Fibroblast of skin of right biceps (primary cell): ENCODE results near the gene DDIAS.

Source experiments
- DNase-seq: peaks from one replicate; pipeline ENCODE4 v3.0.0-alpha.2; 2013

The DDIAS gene

GRCh38 chr11:82901165-82901921 lies at the start of gene DDIAS:
TSS of gene DDIAS (plus strand) at chr11:82901736. CDS start at chr11:82914739, 13,003 bp downstream.
- peak; percentile 97 for DNase-seq

DNA sequence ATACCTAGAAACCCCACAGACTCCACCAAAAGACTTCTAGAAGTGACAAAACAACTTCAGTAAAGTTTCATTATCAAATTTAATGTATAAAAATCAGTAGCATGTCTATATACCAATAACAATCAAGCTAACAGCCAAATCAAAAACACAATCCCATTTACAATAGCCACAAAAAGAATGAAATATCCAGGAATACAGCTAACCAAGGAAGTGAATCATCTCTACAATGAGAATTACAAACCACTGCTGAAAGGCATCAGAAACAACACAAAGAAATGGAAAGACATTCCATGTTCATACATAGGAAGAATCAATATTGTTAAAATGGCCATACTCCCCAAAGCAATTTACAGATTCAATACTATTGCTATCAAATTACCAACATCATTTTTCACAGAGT lies 47.3 kb upstream of the DDIAS start:
- DNase-seq = peak; percentile 16

- DNase-seq = peak; percentile 19
These were observed 46.6 kb upstream of the DDIAS start for GRCh38 chr11:82854916-82855315.

GRCh38 chr11:82855616-82856015 lies 45.9 kb upstream of the DDIAS start:
- no peak for DNase-seq

DNA sequence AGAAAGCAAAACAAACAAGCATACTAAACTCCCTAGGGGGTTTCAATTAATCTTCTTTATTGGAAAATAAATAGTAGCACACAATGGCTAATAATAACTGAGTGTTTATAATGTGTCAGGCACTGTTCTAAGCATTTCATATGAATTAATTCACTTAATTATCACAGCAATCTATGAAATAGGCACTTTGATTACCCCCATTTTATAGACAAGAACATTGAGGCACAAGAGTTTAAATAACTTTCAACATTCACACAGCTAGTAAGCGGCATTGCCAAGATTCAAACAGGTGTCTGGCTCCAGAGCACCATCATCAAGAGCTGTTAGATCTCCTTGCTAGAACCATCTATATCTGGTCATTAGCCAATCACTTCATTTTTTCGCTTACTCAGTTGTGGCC lies 44.4 kb upstream of the DDIAS start:
- DNase-seq = no peak

- DNase-seq = peak; percentile 5
These were observed 43.4 kb upstream of the DDIAS start for GRCh38 chr11:82858133-82858532.

- DNase-seq = peak; percentile 83
These were observed 42.9 kb upstream of the DDIAS start for GRCh38 chr11:82858556-82859091.

DNA sequence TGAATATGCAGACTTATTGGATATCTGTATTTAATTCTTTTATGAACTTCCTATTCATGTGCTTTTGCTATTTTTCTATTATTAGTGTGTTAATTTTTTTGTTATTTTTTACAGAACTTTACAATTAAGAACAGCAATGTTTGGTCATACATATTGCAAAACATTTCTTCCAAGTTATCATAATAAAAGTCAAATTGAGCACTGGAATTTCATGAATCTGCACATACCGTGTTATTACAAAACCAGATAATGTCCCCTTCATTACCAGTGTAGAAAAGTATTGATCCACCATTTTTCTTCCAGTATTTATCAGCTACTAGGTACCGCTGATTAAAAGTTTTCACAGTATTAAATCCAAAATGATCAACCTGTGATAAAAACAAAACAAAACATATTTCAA lies 41.8 kb upstream of the DDIAS start:
- no peak for DNase-seq

DNA sequence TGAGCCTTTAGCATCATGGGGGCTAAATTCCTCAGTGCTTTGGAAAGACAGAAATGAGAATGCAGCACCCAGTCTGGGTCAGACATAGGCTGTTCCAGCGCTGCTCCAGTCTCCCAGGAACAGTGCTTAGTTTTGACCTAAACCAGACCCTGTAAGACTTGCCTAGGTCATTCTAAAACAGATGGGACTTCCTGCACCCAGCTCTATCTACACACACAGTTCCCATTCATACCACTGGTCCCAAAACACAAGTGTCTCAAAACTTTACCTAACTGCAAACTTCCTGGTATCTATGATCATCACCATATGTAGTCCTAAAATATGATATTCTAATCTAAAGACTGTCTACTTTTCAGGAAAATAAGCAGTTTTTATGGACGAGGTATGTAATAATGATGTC lies 39.2 kb upstream of the DDIAS start:
- no peak for DNase-seq

DNA sequence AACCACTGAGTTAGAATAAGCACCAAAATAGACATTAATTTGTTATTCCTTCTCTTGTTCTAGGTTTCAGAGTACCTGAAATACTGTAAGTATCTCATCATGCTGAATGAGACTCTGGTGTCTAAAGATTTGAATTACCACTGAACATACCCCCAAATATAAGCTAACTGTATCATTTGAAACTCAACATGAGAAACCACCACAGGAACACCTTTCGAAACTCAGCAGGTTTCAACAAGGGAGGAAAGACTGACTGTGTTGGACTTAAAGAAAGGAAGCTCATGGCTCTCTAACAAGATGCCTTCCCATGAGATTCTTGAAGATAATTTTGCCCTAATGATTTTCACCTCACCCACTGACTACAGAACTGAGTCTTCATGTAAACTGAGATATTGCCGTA lies 38.3 kb upstream of the DDIAS start:
- DNase-seq = no peak

DNA sequence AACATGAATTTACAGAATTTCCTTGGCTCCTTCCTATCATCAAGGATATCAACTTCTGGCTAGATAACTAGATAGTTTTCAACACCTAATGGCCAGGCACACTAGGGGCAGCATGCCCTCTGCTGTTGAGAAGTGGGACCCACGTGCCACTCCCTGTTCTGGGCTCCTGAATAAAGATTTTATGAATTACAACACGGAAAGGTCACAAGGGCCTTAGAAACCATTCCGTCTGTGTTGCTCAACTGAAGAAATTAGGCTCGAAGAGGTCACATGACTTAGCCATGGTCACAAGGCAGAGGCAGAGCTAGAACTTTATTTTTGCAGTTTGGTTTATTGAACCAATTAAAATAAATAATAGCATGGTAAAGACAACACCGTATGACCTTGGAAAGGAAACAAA lies 37.3 kb upstream of the DDIAS start:
- peak; percentile 24 for DNase-seq

GRCh38 chr11:82865841-82866240 lies 35.7 kb upstream of the DDIAS start:
- DNase-seq = no peak

- peak; percentile 73 for DNase-seq
These were observed 33.9 kb upstream of the DDIAS start for GRCh38 chr11:82867495-82868082.

- no peak for DNase-seq
These were observed 31.9 kb upstream of the DDIAS start for GRCh38 chr11:82869657-82870056.

GRCh38 chr11:82871646-82872045 lies 29.9 kb upstream of the DDIAS start:
- peak; percentile 18 for DNase-seq

DNA sequence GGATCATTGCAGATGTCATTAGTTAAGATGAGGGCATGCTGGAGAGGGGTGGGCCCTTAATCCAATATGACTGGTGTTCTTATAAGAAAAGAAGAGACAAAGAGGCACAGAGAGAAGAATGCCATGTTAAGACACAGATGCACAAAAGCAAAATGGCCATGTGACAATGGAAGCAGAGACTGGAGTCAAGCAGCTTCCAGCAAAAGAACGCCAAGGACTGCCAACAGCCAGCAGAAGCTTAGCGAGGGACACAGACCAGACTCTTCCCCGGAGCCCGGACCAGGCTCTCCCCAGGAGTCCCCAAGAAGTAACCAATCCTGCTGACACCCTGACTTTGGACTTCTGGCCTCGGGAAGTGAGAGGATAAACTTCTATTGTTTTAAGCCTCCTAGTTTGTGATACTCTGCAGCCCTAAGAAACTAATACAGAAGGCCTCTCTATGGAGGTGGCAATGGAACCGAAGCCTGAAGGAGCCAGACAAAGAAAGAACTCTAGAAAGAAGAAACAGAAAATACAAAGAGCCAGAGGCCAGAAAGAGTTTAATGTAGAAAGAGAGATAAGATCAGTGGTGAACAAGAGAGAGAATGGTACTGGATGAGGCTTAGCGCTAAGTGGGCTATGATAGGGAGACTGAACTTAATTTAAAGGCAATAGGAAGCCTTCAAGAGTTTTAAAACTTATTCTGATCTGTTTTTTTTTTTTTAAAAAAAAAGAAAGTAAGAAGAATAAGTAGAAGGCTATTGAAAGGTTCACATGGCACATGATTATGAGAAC lies 29.0 kb upstream of the DDIAS start:
- DNase-seq = no peak

GRCh38 chr11:82873919-82874333 lies 27.6 kb upstream of the DDIAS start:
- DNase-seq = no peak

DNA sequence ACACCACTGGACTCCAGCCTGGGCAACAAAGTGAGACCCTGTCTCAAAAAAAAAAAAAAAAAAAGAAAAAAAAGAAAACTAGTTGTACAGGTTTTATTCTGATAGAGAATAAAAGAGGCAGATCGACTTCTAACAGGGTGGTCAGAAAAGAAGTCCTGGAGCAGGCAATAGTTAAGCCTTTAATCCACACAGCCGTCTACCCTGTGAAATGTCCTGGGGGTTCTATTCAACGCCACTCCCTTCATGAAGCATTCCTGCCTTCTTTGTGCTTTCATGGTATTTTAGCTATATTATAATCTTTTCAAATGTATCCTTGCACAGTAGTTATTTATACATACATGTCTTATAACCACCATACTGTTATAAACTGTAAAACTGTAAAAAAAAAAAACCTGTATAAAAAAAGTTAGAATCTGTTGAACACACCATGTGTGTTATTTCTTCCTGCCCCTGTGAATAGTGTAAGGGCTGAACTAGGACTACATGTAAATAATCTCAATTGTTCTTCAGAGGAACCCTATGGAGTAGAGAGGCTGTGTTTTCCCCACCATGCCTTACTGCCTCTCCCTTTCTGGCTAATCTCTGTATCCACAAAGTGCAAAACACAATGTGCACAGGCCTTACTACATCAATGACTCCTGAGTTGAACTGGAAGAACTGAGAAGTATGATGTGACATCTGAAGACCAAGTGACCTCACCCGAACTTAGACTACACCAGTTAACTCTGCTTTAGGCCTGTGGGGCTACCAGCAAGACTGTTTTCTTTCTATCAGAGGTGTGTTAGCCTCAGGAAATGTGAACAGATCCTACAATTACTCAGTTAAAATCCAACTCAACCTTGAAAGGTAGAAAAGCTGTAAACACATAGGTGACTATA lies 26.7 kb upstream of the DDIAS start:
- DNase-seq = no peak

GRCh38 chr11:82883853-82884252 lies 17.7 kb upstream of the DDIAS start:
- no peak for DNase-seq

DNA sequence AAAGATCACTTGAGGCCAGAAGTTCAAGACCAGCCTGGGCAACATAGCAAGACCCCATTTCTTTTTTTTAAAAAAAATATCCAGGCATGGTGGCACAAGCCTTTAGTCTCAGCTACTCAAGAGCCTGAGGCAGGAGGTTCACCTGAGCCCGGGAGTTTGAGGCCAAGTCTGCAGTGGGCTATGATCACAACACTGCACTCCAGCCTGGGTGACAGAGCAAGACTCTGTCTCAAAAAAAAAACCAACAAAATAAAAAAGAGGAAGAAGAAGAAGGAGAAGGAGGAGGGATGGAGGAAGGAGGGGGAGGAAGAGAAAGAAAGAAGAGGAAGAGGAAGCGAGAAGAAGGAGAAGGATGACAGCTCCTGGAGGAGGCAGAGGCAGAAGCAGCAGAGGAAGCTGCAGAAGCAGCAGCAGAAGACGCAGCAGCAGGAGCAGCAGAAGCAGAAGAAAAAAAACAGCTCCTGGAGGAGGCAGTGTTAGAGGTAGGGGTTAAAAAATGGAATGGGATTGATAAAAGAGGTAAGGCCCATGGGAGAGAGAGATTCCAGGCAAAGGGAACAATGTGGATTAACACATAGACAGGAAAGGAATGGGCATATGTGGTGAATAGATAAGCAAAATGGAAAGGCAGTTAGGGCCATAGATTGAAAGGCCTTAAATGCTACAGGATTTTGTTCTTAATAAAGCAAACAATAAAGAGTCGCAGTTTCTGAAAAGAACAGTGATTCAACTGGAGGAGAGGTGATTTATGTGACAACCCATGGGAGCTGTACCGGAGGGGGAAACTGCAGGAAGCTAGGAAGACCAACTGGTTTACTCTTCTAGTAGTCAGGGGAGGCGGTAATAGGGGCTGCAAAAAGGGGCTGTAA lies 12.2 kb upstream of the DDIAS start:
- no peak for DNase-seq

GRCh38 chr11:82890002-82890341 lies 11.6 kb upstream of the DDIAS start:
- no peak for DNase-seq

DNA sequence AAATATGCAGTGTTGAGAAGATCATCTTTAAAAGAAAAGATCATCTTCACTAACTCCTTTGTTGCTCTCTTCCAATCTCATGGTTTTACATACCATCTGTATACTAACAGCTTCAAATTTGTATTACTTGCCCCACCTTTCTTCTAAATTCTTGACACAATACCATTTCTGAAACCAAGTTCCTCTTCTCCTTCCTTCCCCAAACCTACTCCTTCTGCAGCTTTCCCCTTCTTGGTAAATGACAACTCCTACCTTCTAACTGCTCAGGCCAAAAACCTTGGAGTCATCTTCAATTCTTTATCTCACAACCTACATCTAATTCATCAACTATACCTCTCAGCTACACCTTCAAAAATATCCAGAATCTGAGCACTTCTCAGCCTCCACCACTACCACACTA lies 10.6 kb upstream of the DDIAS start:
- DNase-seq = no peak
